Loucy (cell line): Measurements from ENCODE around the gene NPDC1.
A peak's percentile ranks its signal among the peaks of the same experiment; 100 is the strongest.

ENCODE experiments used
- H2AFZ ChIP-seq: fragments of 200-600 bp; sonication (generic); 2 replicates; pipeline ENCODE4 v1.6.0; 2016; ENCODE audit warnings: antibody characterized with exemption, mild to moderate bottlenecking, low read length, moderate library complexity
- H3F3A ChIP-seq: fragments of 200-600 bp; 2 replicates; pipeline ENCODE4 v1.6.0; 2016; ENCODE audit warnings: antibody characterized with exemption, low read depth, mild to moderate bottlenecking
- H3K27me3 ChIP-seq: fragments of 200-600 bp; sonication (generic); 2 replicates; pipeline ENCODE4 v1.6.1; 2014; ENCODE audit warnings: low read length, mild to moderate bottlenecking; ENCODE audit not compliant: insufficient read depth, poor library complexity, severe bottlenecking
- H3K36me3 ChIP-seq: fragments of 200-600 bp; sonication (generic); 2 replicates; pipeline ENCODE4 v1.6.1; 2016; ENCODE audit warnings: low read length; ENCODE audit not compliant: insufficient read depth
- H3K4me1 ChIP-seq: fragments of 200-600 bp; sonication (generic); 2 replicates; pipeline ENCODE4 v1.5.1; 2014; ENCODE audit warnings: low read length, mild to moderate bottlenecking; ENCODE audit not compliant: insufficient read depth, poor library complexity, severe bottlenecking
- H3K4me2 ChIP-seq: fragments of 200-600 bp; sonication (generic); 2 replicates; pipeline ENCODE4 v1.6.0; 2014; ENCODE audit warnings: antibody characterized with exemption, low read length, low read depth, mild to moderate bottlenecking; ENCODE audit not compliant: poor library complexity, severe bottlenecking
- H3K4me3 ChIP-seq: fragments of 200-600 bp; sonication (generic); 2 replicates; pipeline ENCODE4 v1.5.1; 2014; ENCODE audit warnings: low read length, mild to moderate bottlenecking, mixed read lengths; ENCODE audit not compliant: poor library complexity, severe bottlenecking
- H3K79me2 ChIP-seq: fragments of 200-600 bp; sonication (generic); 2 replicates; pipeline ENCODE4 v1.6.1; 2014; ENCODE audit warnings: low read length; ENCODE audit not compliant: insufficient read depth
- H3K9ac ChIP-seq: fragments of 200-600 bp; sonication (generic); 2 replicates; pipeline ENCODE4 v1.6.0; 2014; ENCODE audit warnings: mild to moderate bottlenecking, low read depth, low read length, moderate library complexity; ENCODE audit not compliant: poor library complexity, severe bottlenecking
- H3K9me2 ChIP-seq: fragments of 200-600 bp; sonication (generic); replicated peaks from 2 replicates; pipeline ENCODE4 v1.6.1; 2016; ENCODE audit warnings: low read depth, low read length, mixed read lengths
- H3K9me3 ChIP-seq: fragments of 200-600 bp; sonication (generic); 2 replicates; pipeline ENCODE4 v1.6.1; 2014; ENCODE audit warnings: mild to moderate bottlenecking, antibody characterized with exemption, low read length, low read depth; ENCODE audit not compliant: insufficient read depth
- H4K20me1 ChIP-seq: fragments of 200-600 bp; sonication (generic); 2 replicates; pipeline ENCODE4 v1.6.0; 2014; ENCODE audit warnings: antibody characterized with exemption, low read length, mild to moderate bottlenecking; ENCODE audit not compliant: insufficient read depth, poor library complexity, severe bottlenecking
- EZH2phosphoT487 ChIP-seq: fragments of 200-600 bp; IDR thresholded peaks from 2 replicates; pipeline ENCODE4 v1.6.1; 2018; ENCODE audit warnings: antibody characterized with exemption, mild to moderate bottlenecking, moderate library complexity, borderline replicate concordance
- TF ChIP-seq, protein P1 (sequence below): fragments of 200-600 bp; sonication (generic); conservative IDR thresholded peaks from 2 replicates; pipeline ENCODE4 v1.5.1; 2014; ENCODE audit warnings: mild to moderate bottlenecking, antibody characterized with exemption, low read length

NPDC1 gene

DNA sequence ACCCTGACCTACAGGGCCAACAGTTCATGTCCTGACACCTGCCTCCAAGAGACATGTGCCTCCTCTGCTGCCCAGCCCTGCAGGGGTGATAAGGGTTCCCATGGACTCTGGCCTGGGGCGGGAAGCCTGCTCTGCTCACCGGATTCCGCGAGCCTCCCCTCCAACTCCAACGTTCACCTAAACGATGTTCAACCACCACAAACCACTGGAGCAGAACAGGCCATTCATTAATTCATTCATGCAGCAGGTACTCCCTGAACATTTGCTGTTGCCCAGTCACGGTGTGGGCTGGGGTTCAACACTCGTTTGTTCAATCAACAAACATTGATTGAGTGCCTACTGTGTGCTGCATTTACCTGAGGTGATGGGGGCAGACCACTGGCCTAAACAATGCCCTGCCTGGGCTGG, 28.0 kb upstream of the NPDC1 start:
- Histone ChIP-seq H3K9me2 (no peaks in the 10 kb centered on the region), H3K9me3 (no peaks in the 10 kb centered on the region), H2AFZ (no peak overlapping the region), H3K4me1 (peaks cover 10% of the 10 kb centered on the region), H3K4me3 (no peak overlapping the region), H3K36me3 (no peaks in the 10 kb centered on the region), H4K20me1 (peaks cover 12% of the 10 kb centered on the region), H3K79me2 (peaks cover 30% of the 10 kb centered on the region), H3F3A (no peaks in the 10 kb centered on the region), H3K27me3 (no peaks in the 10 kb centered on the region), H3K9ac (no peak overlapping the region), H3K4me2 (no peak overlapping the region)
- TF ChIP-seq, protein P1, sequence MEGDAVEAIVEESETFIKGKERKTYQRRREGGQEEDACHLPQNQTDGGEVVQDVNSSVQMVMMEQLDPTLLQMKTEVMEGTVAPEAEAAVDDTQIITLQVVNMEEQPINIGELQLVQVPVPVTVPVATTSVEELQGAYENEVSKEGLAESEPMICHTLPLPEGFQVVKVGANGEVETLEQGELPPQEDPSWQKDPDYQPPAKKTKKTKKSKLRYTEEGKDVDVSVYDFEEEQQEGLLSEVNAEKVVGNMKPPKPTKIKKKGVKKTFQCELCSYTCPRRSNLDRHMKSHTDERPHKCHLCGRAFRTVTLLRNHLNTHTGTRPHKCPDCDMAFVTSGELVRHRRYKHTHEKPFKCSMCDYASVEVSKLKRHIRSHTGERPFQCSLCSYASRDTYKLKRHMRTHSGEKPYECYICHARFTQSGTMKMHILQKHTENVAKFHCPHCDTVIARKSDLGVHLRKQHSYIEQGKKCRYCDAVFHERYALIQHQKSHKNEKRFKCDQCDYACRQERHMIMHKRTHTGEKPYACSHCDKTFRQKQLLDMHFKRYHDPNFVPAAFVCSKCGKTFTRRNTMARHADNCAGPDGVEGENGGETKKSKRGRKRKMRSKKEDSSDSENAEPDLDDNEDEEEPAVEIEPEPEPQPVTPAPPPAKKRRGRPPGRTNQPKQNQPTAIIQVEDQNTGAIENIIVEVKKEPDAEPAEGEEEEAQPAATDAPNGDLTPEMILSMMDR, result no peak
- no peak for TF ChIP-seq EZH2phosphoT487

DNA sequence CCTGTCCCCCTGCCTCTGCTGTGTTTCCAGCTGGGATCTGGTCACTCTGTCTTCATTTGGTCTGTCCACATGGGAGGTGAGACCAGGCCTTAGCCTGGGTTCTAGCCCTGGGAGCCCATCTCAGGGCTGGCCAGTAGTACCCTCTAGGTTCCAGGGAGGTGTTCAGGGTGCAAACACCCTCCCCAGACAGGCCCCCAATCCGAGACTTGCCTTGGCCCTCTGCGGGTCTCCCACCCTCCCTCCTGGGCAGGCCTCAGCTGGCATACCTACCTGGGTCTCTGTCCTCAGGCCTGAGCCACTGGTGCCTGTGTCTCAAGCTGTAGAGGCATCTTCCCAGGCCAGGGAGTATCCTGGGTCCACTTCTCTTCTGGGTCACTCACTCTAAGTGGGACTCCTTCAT, 25.3 kb upstream of the NPDC1 start:
- TF ChIP-seq EZH2phosphoT487, result no peak
- TF ChIP-seq, protein P1, result no peak
- peak overlapping the region; percentile 93 for H3K9ac ChIP-seq

DNA sequence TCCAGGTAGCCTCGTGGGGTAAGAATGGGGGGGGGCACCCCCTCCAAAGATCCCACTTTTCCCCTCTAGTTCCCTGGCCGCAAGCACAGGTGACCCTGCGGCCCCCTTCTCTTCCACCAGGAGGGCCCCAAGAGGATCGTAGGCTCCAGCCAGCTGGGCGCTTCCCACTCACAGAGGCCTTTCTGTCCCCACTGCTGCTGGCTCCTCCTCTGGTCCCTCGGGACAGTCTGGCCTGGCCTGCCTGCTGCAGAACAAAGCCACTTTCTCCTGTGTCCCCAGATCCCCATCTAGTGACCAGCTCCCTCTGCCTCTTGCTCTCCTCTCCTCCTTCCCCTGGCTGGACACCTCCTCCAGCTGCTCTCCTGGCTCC, 24.9 kb upstream of the NPDC1 start:
- peak overlapping the region; percentile 93 for H3K9ac ChIP-seq
- TF ChIP-seq EZH2phosphoT487, result no peak
- TF ChIP-seq, protein P1, result no peak

More for the DNA sequence above, 25.3 kb upstream of the NPDC1 start:
- no peaks in the 10 kb centered on the region for H3K27me3 ChIP-seq
- H3K79me2 ChIP-seq, result peaks cover 51% of the 10 kb centered on the region
- H4K20me1 ChIP-seq, result peaks cover 29% of the 10 kb centered on the region
- H3K4me2 ChIP-seq, result peak overlapping the region; percentile 98
- H3K4me3 ChIP-seq, result peak overlapping the region; percentile 87
- no peaks in the 10 kb centered on the region for H3K9me2 ChIP-seq
- H3K9me3 ChIP-seq, result no peaks in the 10 kb centered on the region
- H2AFZ ChIP-seq, result peak overlapping the region; percentile 67; the same call in 1 of the 2 replicates
- H3K4me1 ChIP-seq, result peaks cover 24% of the 10 kb centered on the region
- H3F3A ChIP-seq, result 0 out of 2 replicates have a peak, but pooled peaks cover 3% of the 10 kb centered on the region
- H3K36me3 ChIP-seq, result no peaks in the 10 kb centered on the region

More for the DNA sequence above, 24.9 kb upstream of the NPDC1 start:
- Histone ChIP-seq H3K4me1 (peaks cover 24% of the 10 kb centered on the region), H3K9me2 (no peaks in the 10 kb centered on the region), H3K36me3 (no peaks in the 10 kb centered on the region), H4K20me1 (peaks cover 33% of the 10 kb centered on the region), H3F3A (0 out of 2 replicates have a peak, but pooled peaks cover 3% of the 10 kb centered on the region), H3K9me3 (no peaks in the 10 kb centered on the region), H3K4me2 (peak overlapping the region; percentile 98), H2AFZ (peak overlapping the region; percentile 67; the same call in 1 of the 2 replicates), H3K79me2 (peaks cover 54% of the 10 kb centered on the region), H3K27me3 (no peaks in the 10 kb centered on the region), H3K4me3 (peak overlapping the region; percentile 87)
